NCI-H2227 (cell line): ENCODE measurements around the gene CAMSAP1.

ENCODE experiments used
- DNase-seq: peaks from one replicate; lab custom pipeline; 2025; ENCODE audit not compliant: unreplicated experiment; lab: John Stamatoyannopoulos, UW

CAMSAP1 gene

DNA sequence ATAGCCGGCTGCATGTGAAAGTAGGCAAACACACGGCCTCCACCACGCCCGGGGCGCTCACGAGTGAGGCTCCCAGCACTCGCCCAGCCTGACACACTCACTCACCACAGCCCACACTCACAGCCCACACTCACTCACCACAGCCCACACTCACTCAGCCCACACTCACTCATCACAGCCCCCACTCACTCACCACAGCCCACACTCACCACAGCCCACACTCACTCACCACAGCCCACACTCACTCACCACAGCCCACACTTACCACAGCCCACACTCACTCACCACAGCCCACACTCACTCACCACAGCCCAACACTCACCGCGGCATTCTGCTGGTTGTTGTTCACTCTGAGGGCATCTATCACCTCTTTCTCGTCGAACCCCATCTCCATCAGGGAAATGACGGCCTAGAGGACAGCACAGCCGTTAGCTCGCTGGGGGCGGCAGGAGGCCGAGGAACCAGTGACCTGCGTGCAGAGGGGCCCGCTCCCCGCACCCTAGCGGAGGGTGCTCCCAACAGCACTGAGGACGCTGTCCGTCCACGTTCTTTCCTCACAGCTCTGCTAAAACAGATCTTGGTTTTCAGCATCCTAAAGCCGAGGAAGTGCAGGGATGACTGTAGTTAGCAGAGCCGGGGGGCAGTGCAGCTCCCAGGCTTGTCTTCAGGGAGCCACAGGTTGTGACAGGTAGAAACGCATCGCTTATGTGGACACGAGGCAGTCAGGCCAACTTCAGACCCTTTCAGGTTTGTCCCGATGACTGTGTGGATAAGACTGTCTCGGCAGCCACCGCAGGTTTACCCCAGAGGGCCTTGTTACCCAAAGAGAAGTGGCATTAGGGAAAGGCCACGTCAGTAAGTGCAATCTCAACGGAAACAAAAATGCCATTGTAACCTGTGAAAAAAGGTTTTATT lies 32.3 kb upstream of the CAMSAP1 start:
- DNase-seq = no peak

DNA sequence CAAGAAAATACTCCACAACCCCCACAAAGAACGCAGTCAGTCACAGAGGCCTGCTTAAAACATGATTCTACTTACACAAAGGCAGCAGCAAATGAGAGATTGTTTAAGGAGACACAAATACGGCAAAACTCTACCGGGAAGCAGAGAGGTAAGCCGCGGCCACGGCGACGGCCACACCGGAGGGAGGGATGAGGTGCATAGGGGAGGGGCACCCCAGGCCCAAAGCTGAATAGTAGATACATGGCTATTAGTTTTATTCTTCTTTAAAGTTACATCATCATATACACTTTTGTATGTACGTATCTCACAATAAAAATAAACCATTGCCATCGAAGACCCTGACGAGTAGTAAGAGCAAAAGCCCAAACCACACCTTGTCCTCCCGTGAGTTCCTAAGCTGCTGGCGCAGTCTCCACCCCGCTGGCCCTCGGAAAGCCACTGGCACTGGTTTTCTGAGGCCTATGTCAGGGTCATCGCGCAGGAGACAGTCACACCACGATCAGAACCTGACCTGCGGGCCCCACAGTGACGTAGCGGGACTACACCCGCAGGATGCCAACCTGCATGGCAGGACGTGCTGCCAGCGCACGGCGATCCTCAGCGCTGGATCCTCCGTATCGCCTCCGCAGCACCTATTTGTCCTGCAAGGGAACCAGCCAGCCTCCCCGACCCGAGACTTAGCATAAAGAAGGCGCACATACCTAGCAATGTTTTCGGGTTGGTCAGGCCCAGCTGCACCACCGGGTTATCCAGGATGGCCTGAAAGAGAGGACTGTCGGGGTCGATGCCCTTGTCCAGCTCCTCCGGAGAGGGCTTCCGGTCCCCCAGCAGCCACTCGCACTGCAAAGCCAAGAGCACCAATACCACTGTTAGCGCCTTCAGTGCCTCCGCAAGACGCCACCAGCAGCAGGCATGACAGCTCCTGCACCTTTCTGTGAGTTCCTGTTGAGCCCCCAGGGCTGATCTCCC lies 30.5 kb upstream of the CAMSAP1 start:
- DNase-seq = no peak

DNA sequence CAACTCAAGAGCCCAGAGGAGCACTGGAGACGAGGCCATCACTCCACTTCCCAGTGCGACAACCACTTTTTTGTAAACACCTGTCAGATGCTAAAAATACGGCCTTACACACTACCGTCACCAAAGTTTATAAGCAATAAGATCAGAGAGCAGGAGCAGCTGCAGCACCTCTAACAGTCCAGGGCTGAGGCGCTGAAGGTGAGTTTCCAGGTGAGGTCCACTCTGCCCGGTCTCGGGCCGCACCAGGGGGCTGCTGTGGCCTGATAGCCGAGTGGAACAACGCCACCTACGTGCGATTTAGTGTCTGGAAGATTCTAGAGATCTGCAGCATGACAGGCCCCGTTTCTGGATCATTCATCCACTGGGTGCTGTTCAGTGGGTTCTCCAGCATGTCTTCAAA lies 25.8 kb upstream of the CAMSAP1 start:
- DNase-seq = no peak

DNA sequence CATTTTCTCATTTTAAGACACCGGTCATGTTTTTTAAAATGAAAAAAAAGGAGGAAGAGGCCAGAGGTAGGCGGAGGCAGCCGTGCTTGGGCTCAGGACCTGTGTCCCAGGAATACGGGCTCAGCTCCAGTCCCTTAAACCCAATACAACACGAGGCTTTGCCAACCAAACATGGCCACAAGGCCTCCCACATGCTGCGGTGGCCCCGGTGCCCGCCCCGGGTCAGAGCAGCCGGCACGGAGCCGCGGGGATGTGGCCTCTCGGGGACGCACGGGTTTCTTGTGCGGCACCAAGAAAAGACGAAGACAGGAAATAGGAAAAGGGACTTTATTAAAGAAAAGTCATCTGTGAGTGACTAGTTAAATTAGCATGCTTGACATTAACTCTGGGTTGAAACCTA lies 25.3 kb upstream of the CAMSAP1 start:
- DNase-seq = no peak

DNA sequence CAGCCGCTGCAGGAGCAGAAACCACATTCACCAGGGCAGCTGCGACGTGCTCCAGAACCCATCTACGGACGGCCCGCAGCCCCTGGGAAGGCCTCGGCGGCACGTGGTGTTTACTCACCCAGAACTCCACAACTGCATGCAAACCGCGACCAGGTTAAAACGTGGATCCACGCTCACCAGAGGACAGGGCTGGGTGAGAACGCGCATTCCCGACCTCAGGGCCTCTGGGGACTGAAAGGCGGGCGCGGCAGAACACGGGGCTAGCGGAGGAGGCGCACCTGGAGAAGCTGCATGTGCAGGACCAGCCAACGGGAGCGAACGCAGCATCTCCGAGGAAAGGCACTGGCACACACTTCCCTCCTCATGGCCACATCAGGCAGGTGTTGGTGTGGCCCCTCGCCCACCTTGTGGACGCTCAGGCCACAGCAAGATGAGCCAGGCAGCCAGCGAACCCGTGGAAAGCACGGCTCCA lies 24.0 kb upstream of the CAMSAP1 start:
- no peak for DNase-seq

DNA sequence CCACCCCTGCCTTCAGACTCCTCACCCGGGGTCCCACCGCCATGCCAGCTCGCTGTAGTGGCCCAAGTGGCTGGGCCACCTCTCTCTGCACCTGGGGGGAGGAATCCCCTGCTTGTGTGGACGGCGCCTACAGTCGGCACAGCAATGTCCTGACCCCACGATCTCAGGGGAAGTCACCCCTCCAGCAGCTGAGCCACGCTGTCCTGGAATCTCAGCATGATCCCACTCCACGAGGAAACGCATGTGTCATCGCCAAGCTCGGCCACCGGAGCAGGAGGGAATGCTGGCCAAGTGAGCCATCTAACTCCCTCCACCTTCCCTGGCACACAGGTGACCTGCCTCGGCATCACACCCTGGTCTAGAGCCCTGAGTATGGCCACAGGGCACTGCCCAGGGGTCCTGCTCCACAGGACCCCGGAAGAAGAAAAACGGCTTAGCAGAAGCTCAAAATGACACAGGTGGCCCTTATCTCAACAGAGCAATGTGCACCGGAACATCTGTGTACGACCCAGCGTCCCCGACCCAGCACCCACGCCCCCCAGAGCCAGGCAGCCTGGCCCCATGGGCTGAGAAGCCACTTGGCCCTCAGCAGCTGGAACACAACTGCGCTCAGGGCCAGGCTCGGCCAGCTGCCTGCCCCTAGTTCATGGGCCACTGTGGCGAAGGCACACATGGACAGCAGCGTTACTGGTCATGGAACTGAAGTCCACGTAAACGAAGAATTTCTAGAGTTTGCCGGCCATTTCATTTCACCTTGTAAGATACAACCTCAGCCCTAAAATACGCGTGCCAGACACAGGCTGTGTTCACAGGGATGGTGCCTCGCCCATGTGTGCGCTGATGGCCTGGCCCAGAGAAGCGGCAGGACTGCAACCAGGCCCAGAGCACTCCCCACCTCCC lies 23.4 kb upstream of the CAMSAP1 start:
- no peak for DNase-seq

DNA sequence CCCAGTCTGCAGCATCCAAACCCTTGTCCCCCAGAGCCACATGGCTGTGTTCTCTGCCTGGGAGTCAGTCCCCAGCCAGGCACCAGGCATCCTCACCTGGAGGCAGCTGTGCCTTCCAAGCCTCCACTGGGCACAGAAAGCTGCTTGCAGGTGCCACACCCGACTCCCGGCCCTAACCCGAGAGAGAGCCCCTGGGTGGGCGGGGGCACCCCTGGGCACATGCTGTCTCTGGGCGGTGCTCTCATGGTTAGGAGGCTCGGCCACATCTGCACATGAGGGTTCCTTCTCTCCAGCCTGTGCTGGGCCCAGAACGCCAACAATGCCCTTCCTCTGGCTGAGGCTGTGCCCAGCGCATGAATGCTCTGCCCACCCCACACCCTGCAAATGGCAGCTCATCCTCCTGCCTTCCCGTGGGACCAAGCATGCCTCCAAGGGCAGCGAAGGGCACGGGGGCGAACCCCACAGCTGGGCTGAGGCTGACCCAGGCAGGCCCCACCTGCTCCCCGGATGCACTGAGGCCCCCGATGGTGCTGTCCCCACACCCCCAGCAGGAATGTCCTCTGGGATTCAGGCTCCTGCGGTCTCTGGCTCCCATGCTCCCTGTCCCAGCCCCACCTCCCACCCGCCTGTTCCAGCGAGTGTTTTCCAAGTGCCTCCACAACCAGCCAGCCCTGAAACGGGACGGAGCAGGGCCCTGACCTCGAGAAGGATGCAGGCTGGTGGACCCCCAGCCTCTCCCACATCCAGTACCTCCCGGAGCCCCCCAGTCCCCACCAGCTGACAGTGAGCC lies 22.5 kb upstream of the CAMSAP1 start:
- DNase-seq = no peak

DNA sequence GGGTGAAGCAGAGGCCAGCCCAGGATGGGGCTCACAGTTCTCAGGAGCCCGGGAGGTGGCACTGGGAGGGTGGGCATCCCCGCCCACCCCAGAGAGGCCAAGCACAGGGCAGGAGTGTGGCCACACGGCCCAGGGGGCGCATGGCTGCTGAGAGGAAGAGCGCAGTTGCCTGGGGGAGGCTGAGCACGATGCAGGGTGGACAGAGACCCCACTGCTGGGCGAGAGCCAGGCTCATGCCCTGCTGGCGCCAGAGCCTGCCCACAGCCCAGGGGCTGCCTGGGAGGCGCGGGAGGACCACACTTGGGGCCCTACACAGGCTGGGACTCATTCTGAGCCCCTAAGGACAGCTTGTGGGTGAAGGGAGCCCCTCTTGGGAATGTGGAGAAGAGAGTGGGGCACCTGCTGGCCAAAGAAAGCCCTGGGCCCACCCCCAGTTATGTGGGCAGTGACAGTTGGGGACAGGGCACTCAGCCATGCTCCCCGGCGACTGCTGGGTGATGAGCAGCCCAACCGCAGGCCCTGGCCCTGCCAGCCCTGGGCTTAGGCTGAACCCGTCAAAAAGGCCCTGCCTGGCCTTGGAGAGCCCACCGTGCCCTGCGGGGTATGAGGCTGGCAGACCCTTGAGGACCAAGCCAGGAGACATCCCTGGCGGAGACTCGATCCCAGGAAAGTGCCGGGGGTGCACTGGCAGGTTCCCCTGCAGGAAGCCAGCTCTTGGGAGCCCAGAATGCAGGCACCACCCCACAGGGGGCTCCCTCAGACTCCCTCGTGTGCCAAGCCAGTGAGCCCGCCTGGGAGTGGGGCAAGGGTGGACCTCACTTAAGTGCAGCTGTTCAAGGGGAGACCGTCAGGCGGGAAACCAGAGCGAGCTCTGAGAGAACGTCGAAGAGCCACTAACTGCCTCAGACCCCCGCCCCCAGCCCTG lies 21.6 kb upstream of the CAMSAP1 start:
- DNase-seq = no peak

DNA sequence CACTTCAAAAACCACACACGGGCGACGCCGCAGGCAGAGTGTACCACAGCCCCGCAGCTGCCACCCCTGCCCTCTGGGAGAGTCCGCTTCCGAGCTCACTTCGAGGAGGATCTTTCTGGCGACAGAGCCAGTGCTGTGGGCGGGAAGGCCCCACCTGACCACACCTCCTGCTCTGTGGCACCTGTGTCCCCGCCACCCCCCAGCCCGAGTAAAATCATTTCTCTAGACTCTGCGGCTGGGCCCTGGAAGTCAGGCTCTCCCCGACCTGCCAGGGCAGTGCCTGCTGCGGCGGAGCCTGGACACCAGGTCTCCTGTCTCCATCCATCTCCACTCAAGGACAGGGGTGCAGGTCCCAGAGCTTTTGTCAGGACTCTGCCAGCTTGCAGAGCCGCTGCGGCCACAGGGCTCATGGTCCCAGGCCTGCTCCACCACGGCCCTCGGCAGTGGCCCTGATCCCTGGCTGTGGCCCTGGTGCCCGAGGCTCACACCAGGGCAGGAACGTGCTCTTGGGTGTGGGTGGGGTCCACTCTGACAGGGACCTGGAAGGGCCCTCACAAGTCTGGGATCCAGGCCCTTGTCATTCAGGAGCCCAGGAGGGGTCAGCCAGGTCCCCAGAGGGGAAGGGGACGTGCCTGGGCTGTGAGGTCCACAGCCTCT lies 20.9 kb upstream of the CAMSAP1 start:
- DNase-seq = no peak

DNA sequence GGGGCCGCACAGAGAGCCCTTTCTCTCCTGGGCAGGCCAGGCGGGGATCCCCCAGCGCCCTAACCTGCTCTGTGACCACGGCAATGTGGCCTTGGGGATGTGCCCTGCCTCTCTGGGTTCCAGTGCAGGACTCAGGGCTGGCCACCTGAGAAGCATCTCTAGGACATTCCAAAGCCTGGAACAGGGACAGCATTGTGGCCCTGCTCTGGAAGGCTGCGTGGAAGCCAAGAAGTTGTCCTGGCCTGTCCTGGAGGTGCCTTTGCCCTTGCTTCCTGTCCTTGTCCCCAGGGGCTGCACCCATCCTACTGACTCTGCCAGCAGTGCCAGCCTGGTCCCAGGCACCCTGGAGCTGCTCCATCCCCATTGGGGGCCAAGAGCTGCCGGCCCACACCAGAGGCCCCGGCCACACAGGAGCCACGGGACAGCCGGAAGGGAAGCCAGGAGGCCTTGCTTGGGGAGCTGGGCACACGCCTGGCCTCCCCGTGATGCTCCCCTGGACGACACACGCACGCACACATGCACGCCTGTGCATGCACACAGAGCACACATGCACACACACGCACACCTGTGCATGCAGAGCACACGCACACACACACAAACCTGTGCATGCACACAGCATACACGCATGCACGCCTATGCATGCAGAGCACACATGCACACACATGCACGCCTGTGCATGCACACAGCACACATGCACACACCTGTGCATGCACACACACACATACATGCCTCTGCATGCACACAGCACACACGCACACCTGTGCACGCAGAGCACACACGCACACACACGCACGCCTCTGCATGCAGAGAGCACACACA lies 20.1 kb upstream of the CAMSAP1 start:
- no peak for DNase-seq

DNA sequence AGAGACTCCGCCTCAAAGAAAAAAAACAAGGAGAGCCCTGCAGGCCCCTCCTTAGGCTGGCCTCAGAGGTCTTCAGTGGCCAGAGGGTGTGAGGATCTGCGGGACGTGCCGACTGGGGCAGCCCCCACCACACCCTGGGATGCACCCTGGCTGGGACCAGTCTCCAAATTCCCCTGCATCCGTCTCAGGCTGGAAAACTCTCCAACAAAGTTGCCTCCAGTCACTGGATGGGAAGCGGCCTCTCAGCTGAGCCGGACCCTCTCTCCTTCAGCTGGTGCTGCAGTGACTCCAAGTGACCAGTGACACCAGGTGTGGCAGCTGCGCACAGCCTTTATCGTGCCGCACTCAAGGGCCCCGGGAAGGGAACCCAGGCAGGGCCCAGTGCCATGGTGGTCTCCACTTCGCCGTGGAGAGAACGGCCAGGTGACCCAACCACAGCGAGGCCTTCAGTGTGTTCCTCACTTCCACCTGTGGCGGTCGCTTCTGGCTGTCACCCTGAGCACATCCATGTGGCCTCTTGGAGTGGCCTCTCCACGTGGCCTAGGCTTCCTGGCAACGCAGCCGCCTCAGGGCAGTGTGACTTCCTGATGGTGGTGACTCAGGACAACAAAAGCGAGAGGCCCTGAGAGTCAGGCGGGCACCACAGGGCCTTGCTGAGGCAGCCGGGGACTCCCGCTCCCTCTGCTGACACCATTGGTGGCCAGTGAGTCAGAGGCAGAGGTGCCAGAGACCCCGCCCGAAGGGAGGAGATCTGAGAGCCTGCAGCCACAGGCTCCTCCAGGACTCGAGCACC lies 19.3 kb upstream of the CAMSAP1 start:
- no peak for DNase-seq

DNA sequence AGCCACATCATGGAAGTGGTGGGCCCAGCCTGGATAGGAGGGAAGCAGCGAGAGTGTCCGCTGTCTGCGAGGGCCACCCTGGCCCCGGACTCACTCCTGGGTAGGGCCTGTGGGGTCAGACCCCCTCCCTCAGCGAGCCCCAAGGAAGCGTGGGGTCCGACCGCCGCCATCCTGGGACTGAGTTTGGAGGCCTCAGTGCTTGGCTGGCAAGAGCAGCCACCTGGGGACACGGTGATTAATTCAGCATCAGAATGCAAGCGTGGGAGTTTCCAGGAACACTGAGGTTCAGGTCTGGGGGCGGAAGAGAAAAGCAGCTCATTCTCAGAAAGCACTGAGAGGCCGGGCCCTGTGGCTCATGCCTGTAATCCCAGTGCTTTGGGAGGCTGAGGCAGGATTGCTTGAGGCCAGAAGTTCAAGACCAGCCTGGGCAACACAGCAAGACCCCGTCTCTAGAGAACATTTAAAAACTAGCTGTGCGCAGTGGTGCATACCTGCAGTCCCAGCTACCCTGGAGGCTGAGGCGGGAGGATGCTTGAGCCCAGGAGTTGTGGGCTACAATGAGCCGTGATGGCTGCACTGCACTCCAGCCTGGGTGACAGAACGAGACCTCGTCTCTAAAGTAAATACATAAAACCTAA lies 18.3 kb upstream of the CAMSAP1 start:
- DNase-seq = no peak

DNA sequence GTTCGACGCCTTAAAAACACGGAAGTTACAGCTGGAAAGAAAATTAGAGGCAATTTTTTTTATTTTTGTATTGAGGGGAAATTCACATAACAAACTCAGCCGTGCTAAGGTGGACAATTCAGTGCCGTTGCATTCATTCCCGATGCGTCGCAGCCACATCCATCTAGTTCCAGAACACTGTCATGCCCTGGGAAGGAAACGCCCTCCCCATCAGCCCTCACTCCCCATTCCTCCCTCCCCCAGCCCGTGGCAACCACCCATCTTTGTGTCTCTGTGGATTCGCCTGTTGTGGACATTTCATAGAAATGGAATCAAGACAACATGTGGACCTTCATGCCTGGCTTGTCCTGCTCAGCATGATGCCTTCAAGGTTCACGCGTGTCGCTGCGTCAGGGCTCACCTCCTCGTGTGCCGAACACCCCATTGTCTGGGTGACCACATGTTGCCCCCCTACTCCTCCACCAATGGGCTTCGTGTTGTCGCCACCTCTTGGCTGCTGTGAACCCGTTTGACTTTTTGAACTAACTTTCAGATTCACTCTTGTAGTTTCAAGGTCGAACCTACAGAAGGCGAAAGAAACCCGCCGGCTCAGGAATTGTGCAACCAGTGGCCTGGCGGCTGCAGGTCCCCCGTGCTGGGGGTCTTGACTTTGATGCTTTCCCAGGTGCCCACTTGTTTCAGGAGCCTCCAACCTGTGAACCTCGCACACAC lies 17.4 kb upstream of the CAMSAP1 start:
- DNase-seq = no peak

DNA sequence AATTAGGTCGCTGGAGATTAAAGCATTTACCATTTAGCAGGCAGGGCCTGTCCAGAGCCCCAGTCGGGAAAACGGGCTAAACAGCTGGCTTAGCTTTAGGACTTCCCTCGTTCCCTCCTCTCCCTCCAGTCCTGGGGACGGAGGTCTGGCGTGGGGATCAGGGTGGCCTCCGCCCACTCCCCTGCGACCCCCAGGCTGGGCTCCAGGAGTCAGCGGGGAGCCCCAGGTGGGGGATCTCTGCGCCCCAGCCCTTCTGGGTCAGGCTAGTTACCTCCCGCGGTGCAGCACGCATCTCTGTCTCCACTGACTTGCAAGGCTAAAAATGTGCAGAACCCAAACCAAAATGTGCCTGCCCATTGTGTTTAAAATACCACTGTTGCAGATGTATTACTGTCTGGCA lies 16.2 kb upstream of the CAMSAP1 start:
- no peak for DNase-seq

DNA sequence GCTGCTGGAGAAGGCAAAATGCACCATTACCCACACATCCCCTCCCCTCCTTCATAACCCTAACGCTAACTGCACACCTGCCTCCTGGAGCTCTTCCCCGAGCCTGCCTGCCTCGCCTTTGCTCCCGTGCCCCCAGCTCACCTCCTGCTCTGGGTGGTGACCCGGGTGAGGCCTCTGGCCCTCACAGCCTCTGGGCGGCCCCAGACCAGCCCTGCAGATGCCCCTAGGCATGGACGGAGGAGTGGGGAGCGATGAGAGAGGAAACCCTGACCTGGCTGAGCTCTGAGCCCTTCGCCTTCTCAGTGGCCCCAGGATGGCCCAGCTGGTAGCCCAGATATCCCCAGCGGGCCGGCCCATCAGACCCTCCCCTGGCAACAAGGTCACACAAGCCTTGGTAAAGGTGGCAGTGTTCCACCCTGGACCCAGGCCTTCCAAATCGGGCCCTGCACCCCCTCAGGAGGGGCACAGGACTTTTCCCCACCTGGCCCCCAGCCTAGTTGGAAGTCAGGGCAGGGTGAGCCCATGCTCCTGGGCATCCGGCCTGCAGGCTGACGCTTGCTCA lies 14.5 kb upstream of the CAMSAP1 start:
- no peak for DNase-seq
